ENCODE results near the gene YWHAH. TPM values are rescaled to one million over a fixed set of nuclear protein-coding genes. Genes with fewer than 3 reads are reported as not detected.

YWHAH gene
- total and polyA plus RNA-seq, 7 donors, result 85.8 to 171 (median 106) TPM

DNA sequence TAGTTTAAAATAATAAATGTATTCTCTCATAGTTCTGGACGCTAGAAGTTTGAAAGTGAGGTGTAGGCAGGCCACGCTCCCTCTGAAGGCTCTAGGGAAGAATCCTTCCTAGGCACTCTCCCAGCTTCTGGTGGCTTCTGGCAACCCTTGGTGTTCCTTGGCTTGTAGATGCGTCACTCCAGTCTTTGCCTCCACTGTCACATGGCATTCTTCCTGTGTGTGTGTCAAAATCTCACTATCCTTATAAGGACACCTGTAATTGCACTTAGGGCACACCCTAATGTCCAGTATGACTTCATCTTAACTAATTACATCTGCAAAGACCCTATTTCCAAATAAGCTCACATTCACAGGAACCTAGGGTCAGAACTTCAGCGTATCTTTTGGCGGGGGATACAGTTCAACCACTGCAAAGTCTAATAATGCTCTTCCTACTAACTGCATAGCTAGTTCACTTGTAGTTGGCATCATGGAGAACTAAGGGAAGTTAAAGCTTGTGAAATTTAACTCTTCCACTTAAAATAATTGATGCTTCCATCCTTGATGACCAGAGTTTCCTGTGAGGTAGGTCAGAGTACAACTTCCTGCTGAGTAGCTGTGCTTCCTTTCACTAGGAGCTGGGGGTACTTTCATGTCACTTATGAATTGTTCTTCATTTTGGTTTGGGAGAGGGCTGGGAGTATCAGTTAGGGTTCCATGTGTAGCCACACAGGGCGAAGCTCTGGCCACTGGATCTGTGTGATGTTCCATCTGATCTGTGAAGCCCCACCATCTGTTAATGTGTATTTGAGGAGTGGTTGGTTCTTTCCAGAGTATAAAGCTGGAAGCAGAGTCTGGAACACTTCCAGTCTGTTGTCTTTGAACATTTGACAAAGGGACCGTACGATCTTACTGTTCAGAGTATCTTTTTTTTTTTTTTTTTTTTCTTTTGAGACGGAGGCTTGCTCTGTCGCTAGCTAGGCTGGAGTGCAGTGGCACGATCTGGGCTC is 10.5 kb downstream of the YWHAH start:
- WGBS, 2 donors, result 90% methylated on average over 11 of the region's 11 CpGs
- DNase-seq, result no peak
- Histone ChIP-seq H3K9me3 (no peaks in the 10 kb centered on the region), H3K4me1 (peaks cover 0 to 56% (median 54%) of the 10 kb centered on the region in 4 donors), H3K27me3 (no peaks in the 10 kb centered on the region), H3K36me3 (peaks cover 8 to 37% (median 18%) of the 10 kb centered on the region in 4 donors), H3K27ac (peak overlapping the region; percentile 72 to 80 (median 77)), H3K4me3 (no peak overlapping the region)
- intact Hi-C loops (cut with DNase I), result no loop called here
- TF ChIP-seq EP300 (IDR thresholded peaks at IDR 0.05) (no peak), POLR2A (IDR thresholded peaks at IDR 0.05) (no peak), CTCF (IDR thresholded peaks at IDR 0.05) (no peak), POLR2AphosphoS5 (IDR thresholded peaks at IDR 0.05) (no peak)

DNA sequence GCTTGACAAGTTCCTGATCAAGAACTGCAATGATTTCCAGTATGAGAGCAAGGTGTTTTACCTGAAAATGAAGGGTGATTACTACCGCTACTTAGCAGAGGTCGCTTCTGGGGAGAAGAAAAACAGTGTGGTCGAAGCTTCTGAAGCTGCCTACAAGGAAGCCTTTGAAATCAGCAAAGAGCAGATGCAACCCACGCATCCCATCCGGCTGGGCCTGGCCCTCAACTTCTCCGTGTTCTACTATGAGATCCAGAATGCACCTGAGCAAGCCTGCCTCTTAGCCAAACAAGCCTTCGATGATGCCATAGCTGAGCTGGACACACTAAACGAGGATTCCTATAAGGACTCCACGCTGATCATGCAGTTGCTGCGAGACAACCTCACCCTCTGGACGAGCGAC is 12.0 kb downstream of the YWHAH start:
- Histone ChIP-seq H3K9me3 (no peaks in the 10 kb centered on the region), H3K4me3 (no peak overlapping the region), H3K27ac (no peak overlapping the region), H3K4me1 (peaks cover 0 to 42% (median 40%) of the 10 kb centered on the region in 4 donors), H3K36me3 (peaks cover 8 to 28% (median 18%) of the 10 kb centered on the region in 4 donors), H3K27me3 (no peaks in the 10 kb centered on the region)
- WGBS, 2 donors, result 91 to 92% methylated on average over 12 of the region's 12 CpGs
- intact Hi-C loops (cut with DNase I), result no loop called here
- no peak for TF ChIP-seq POLR2A (IDR thresholded peaks at IDR 0.05)
- no peak for TF ChIP-seq EP300 (IDR thresholded peaks at IDR 0.05)
- TF ChIP-seq CTCF (IDR thresholded peaks at IDR 0.05), result no peak
- TF ChIP-seq POLR2AphosphoS5 (IDR thresholded peaks at IDR 0.05), result no peak
- DNase-seq, result no peak

DNA sequence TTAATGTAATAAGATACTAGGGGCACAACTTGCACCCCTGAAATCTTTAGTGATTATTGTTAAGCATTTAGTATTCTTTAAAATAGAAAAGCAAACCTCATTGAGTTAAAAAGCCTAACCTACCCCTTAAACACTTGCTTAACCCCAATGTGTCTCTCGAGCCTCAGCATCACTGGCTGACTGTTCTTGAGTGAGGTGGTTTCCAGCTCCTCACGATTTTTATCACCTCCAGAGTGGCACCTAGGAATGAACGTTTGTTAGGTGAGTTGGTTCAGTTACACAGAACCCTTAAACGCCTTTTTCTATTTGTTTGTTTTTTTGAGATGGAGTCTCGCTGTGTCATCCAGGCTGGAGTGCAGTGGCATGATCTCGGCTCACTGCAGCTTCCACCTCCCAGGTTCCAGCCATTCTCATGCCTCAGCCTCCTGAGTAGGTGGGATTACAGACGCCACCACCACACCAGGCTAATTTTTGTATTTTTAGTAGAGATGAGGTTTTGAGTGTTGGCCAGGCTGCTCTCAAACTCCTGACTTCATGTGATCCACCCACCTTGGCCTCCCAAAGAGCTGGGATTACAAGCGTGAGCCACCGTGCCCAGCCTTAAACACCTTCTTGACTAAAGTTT is 13.7 kb downstream of the YWHAH start:
- no peaks in the 10 kb centered on the region for H3K9me3 ChIP-seq
- TF ChIP-seq EP300 (IDR thresholded peaks at IDR 0.05) (no peak), CTCF (IDR thresholded peaks at IDR 0.05) (no peak), POLR2A (IDR thresholded peaks at IDR 0.05) (no peak), POLR2AphosphoS5 (IDR thresholded peaks at IDR 0.05) (no peak)
- 85 to 90% methylated on average over 9 of the region's 9 CpGs for WGBS, 2 donors
- H3K27me3 ChIP-seq, result no peaks in the 10 kb centered on the region
- intact Hi-C loops (cut with DNase I), result no loop called here
- no peak overlapping the region for H3K4me3 ChIP-seq
- no peak for DNase-seq
- peaks cover 0 to 25% (median 22%) of the 10 kb centered on the region in 4 donors for H3K4me1 ChIP-seq
- H3K27ac ChIP-seq, result no peak overlapping the region
- peaks cover 8 to 28% (median 18%) of the 10 kb centered on the region in 4 donors for H3K36me3 ChIP-seq

GRCh38 chr22:31958625-31959239 is 14.4 kb downstream of the YWHAH start:
- H3K4me1 ChIP-seq, result peaks cover 0 to 18% (median 16%) of the 10 kb centered on the region in 4 donors
- no peak for TF ChIP-seq POLR2AphosphoS5 (IDR thresholded peaks at IDR 0.05)
- no peak for TF ChIP-seq EP300 (IDR thresholded peaks at IDR 0.05)
- TF ChIP-seq CTCF (IDR thresholded peaks at IDR 0.05), result no peak
- TF ChIP-seq POLR2A (IDR thresholded peaks at IDR 0.05), result no peak
- no peak for DNase-seq
- H3K36me3 ChIP-seq, result peaks cover 8 to 28% (median 18%) of the 10 kb centered on the region in 4 donors
- no peak overlapping the region for H3K27ac ChIP-seq
- intact Hi-C loops (cut with DNase I), result no loop called here
- 91% methylated on average over 12 of the region's 12 CpGs for WGBS, 2 donors
- H3K27me3 ChIP-seq, result no peaks in the 10 kb centered on the region
- H3K9me3 ChIP-seq, result no peaks in the 10 kb centered on the region
- H3K4me3 ChIP-seq, result no peak overlapping the region
